Prostate gland (tissue), 2 donors: ENCODE results near the gene ACTG2.

Experiments
- CTCF ChIP-seq, 4 experiments: fragments of 200-600 bp in 2 of 4; fragments of 450-650 bp in 2 of 4; sonication (generic) in 2 of 4; IDR thresholded peaks; 1 replicate in 3 of 4; 2 replicates in 1 of 4; pipeline ENCODE4 v1.5.1; 2016 to 2019; ENCODE audit warnings: antibody characterized with exemption in 4 of 4, mild to moderate bottlenecking in 2 of 4, moderate library complexity in 2 of 4
- POLR2A ChIP-seq: fragments of 450-650 bp; IDR thresholded peaks from one replicate; pipeline ENCODE4 v1.6.1; 2016; ENCODE audit warnings: antibody characterized with exemption, mild to moderate bottlenecking
- POLR2AphosphoS5 ChIP-seq: sonication (generic); formaldehyde crosslinking; IDR thresholded peaks from one replicate; pipeline ENCODE4 v1.6.1; 2017; ENCODE audit warnings: antibody characterized with exemption

- TF ChIP-seq CTCF (IDR thresholded peaks at IDR 0.05) (no peak), POLR2A (no peak), POLR2AphosphoS5 (no peak)
Observed at GRCh38 chr2:73963385-73964120, 70.7 kb downstream of the ACTG2 start.
